ENCODE results near the gene TRIM38. TPM values are rescaled to one million over a fixed set of nuclear protein-coding genes. Genes with fewer than 3 reads are reported as not detected.

Gene TRIM38
- total RNA-seq, 3 donors from 2014 or later, result 11.4 to 15.8 (median 12.6) TPM

- no peak for ATAC-seq
Observed at GRCh38 chr6:26022737-26023136, 60.1 kb downstream of the TRIM38 start.

GRCh38 chr6:26024651-26025046 lies 62.0 kb downstream of the TRIM38 start:
- DNase-seq, result no peak
- intact Hi-C loops (cut with DNase I, micrococcal nuclease), result no loop called here
- Histone ChIP-seq H3K9me3 (no peaks in the 10 kb centered on the region), H3K4me1 (ENCODE audit: low read depth) (peaks cover 7% of the 10 kb centered on the region), H3K4me3 (no peak overlapping the region), H3K36me3 (ENCODE audit: low read depth) (no peaks in the 10 kb centered on the region)
- TF ChIP-seq, protein P1, sequence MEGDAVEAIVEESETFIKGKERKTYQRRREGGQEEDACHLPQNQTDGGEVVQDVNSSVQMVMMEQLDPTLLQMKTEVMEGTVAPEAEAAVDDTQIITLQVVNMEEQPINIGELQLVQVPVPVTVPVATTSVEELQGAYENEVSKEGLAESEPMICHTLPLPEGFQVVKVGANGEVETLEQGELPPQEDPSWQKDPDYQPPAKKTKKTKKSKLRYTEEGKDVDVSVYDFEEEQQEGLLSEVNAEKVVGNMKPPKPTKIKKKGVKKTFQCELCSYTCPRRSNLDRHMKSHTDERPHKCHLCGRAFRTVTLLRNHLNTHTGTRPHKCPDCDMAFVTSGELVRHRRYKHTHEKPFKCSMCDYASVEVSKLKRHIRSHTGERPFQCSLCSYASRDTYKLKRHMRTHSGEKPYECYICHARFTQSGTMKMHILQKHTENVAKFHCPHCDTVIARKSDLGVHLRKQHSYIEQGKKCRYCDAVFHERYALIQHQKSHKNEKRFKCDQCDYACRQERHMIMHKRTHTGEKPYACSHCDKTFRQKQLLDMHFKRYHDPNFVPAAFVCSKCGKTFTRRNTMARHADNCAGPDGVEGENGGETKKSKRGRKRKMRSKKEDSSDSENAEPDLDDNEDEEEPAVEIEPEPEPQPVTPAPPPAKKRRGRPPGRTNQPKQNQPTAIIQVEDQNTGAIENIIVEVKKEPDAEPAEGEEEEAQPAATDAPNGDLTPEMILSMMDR (IDR thresholded peaks at IDR 0.05), result no peak
- ATAC-seq, result no peak

More at GRCh38 chr6:26022737-26023136, 60.1 kb downstream of the TRIM38 start:
- intact Hi-C loops (cut with DNase I, micrococcal nuclease), result no loop called here
- H3K4me1 ChIP-seq (ENCODE audit: low read depth), result peaks cover 7% of the 10 kb centered on the region
- no peaks in the 10 kb centered on the region for H3K36me3 ChIP-seq (ENCODE audit: low read depth)
- H3K9me3 ChIP-seq, result peaks cover 2% of the 10 kb centered on the region
- TF ChIP-seq, protein P1 (IDR thresholded peaks at IDR 0.05), result no peak
- no peak overlapping the region for H3K4me3 ChIP-seq
- no peak for DNase-seq

DNA sequence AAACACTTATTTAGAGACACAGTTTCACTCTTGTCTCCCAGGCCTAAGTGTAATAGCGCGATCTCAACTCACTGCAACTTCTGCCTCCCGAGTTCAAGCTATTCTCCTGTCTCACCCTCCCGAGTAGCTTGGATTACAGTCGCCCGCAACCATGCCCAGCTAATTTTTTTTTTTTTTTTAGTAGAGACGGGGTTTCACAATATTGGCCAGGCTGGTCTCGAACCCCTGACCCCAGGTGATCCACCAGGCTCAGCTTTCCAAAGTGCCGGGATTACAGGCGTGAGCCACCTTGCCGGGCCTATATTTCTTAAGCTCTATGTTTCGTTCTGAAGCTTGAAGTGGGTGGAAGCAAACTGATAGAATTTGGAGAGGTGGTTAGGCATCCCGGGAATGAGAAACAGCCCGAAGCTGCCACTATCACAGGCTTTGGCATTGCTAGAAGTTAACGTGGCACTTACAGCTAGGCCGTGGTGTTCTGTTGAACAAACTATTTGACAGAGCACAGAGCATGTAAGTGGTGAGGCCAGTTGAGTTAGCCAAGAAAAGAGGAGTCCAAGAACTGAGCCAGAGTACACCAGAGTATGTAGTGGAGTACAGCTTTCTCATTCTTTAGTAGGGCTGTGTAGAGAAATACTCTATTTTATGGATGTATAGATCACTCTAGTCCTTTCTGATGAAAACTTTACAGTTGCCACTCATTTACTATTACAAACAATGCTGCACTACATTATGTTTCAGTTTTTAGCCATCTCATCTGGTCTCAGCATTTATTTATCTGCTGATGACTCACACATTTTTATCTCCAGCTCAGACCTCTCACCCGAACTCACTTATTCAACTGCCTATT lies 62.7 kb downstream of the TRIM38 start:
- H3K9me3 ChIP-seq, result no peaks in the 10 kb centered on the region
- H3K4me1 ChIP-seq (ENCODE audit: low read depth), result peaks cover 7% of the 10 kb centered on the region
- ATAC-seq, result peak; percentile 8
- intact Hi-C loops (cut with DNase I, micrococcal nuclease), result no loop called here
- TF ChIP-seq, protein P1 (IDR thresholded peaks at IDR 0.05), result no peak
- DNase-seq, result no peak
- H3K36me3 ChIP-seq (ENCODE audit: low read depth), result no peaks in the 10 kb centered on the region
- no peak overlapping the region for H3K4me3 ChIP-seq

DNA sequence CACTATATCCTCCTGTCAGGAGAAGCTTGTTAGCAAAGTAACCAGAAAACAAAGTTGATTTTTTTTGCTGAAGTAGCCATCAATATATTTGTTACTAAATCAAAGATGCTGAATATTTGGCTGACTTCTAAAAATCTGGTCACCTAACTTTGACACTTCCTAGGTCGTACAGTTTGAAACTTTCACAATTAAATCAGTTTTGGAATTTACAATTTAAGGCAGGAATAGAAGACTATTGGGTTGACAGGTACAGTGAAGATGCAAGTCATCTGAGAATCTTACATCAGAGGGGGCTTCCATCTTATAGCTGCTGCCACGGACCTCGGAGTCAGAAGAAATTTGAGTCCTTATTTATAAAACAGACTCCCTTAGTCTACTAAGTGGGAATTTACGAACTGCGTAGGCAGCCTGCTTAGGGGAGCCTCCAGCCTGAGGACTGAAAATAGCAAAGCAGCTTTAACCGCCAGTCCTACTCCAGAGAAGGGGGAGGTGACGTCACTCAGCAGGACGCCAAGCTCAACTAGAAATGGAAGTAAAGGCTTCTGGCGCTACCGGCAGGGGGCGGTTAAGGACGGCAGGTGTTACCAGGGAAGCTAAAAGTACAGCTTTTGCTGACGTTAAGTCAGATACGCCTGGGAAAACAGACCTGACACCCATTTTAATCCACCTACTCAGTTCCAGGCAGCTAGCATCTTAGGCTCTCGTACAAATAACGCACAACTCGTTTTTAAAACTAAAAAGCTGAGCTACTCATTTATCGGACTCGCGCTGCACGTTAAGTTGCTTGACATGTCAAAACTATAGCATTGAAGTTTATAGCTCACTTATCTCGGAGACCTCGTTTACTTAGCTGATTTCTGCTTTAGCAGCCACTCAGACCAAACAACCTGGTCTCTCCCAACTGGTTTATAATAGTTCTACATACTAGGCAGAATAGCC lies 63.6 kb downstream of the TRIM38 start:
- ATAC-seq, result peak; percentile 72
- peak; percentile 95 to 98 (median 97) for DNase-seq
- intact Hi-C loops (cut with DNase I, micrococcal nuclease), result no loop called here
- H3K9me3 ChIP-seq, result no peaks in the 10 kb centered on the region
- peaks cover 7% of the 10 kb centered on the region for H3K4me1 ChIP-seq (ENCODE audit: low read depth)
- H3K4me3 ChIP-seq, result peak overlapping the region; percentile 35
- TF ChIP-seq, protein P1 (IDR thresholded peaks at IDR 0.05), result peak; percentile 84
- H3K36me3 ChIP-seq (ENCODE audit: low read depth), result no peaks in the 10 kb centered on the region

DNA sequence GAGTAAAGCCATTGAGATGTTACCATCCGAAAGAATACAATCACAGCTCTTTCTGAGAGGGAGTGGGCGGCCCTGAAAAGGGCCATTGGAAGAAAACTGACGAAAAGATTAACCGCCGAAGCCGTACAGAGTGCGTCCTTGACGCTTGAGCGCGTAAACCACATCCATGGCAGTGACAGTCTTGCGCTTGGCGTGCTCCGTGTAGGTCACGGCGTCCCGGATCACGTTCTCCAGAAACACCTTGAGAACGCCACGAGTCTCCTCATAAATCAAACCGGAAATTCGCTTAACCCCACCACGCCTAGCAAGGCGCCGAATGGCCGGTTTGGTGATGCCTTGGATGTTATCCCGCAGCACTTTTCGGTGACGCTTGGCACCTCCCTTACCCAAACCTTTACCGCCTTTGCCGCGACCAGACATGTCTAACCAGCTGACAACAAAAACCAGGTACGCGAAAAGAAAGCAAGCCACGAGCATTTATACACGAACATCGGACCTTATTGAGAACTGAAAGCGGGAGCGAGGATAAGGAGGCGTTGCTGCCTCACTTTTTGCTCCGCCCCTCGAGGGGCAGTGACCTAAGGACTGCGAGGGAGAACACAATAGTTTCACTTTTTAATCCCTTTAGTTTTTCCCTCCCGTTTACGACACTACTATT lies 64.4 kb downstream of the TRIM38 start:
- Histone ChIP-seq H3K4me1 (ENCODE audit: low read depth) (peaks cover 7% of the 10 kb centered on the region), H3K4me3 (peak overlapping the region; percentile 35), H3K9me3 (no peaks in the 10 kb centered on the region), H3K36me3 (ENCODE audit: low read depth) (no peaks in the 10 kb centered on the region)
- DNase-seq (peak; percentile 91 to 97 (median 96)), ATAC-seq (peak; percentile 80)
- intact Hi-C loops (cut with DNase I, micrococcal nuclease), result no loop called here
- TF ChIP-seq, protein P1 (IDR thresholded peaks at IDR 0.05), result no peak
